Loucy (cell line): ENCODE results near the gene IQSEC1.
A peak's percentile ranks its signal among the peaks of the same experiment; 100 is the strongest.

Experiments
- H2AFZ ChIP-seq: fragments of 200-600 bp; sonication (generic); 2 replicates; pipeline ENCODE4 v1.6.0; 2016; ENCODE audit warnings: antibody characterized with exemption, mild to moderate bottlenecking, low read length, moderate library complexity
- H3F3A ChIP-seq: fragments of 200-600 bp; 2 replicates; pipeline ENCODE4 v1.6.0; 2016; ENCODE audit warnings: antibody characterized with exemption, low read depth, mild to moderate bottlenecking
- H3K27me3 ChIP-seq: fragments of 200-600 bp; sonication (generic); 2 replicates; pipeline ENCODE4 v1.6.1; 2014; ENCODE audit warnings: low read length, mild to moderate bottlenecking; ENCODE audit not compliant: insufficient read depth, poor library complexity, severe bottlenecking
- H3K36me3 ChIP-seq: fragments of 200-600 bp; sonication (generic); 2 replicates; pipeline ENCODE4 v1.6.1; 2016; ENCODE audit warnings: low read length; ENCODE audit not compliant: insufficient read depth
- H3K4me1 ChIP-seq: fragments of 200-600 bp; sonication (generic); 2 replicates; pipeline ENCODE4 v1.5.1; 2014; ENCODE audit warnings: low read length, mild to moderate bottlenecking; ENCODE audit not compliant: insufficient read depth, poor library complexity, severe bottlenecking
- H3K4me2 ChIP-seq: fragments of 200-600 bp; sonication (generic); 2 replicates; pipeline ENCODE4 v1.6.0; 2014; ENCODE audit warnings: antibody characterized with exemption, low read length, low read depth, mild to moderate bottlenecking; ENCODE audit not compliant: poor library complexity, severe bottlenecking
- H3K4me3 ChIP-seq: fragments of 200-600 bp; sonication (generic); 2 replicates; pipeline ENCODE4 v1.5.1; 2014; ENCODE audit warnings: low read length, mild to moderate bottlenecking, mixed read lengths; ENCODE audit not compliant: poor library complexity, severe bottlenecking
- H3K79me2 ChIP-seq: fragments of 200-600 bp; sonication (generic); 2 replicates; pipeline ENCODE4 v1.6.1; 2014; ENCODE audit warnings: low read length; ENCODE audit not compliant: insufficient read depth
- H3K9ac ChIP-seq: fragments of 200-600 bp; sonication (generic); 2 replicates; pipeline ENCODE4 v1.6.0; 2014; ENCODE audit warnings: mild to moderate bottlenecking, low read depth, low read length, moderate library complexity; ENCODE audit not compliant: poor library complexity, severe bottlenecking
- H3K9me2 ChIP-seq: fragments of 200-600 bp; sonication (generic); replicated peaks from 2 replicates; pipeline ENCODE4 v1.6.1; 2016; ENCODE audit warnings: low read depth, low read length, mixed read lengths
- H3K9me3 ChIP-seq: fragments of 200-600 bp; sonication (generic); 2 replicates; pipeline ENCODE4 v1.6.1; 2014; ENCODE audit warnings: mild to moderate bottlenecking, antibody characterized with exemption, low read length, low read depth; ENCODE audit not compliant: insufficient read depth
- H4K20me1 ChIP-seq: fragments of 200-600 bp; sonication (generic); 2 replicates; pipeline ENCODE4 v1.6.0; 2014; ENCODE audit warnings: antibody characterized with exemption, low read length, mild to moderate bottlenecking; ENCODE audit not compliant: insufficient read depth, poor library complexity, severe bottlenecking
- EZH2phosphoT487 ChIP-seq: fragments of 200-600 bp; IDR thresholded peaks from 2 replicates; pipeline ENCODE4 v1.6.1; 2018; ENCODE audit warnings: antibody characterized with exemption, mild to moderate bottlenecking, moderate library complexity, borderline replicate concordance
- TF ChIP-seq, protein P1 (sequence below): fragments of 200-600 bp; sonication (generic); conservative IDR thresholded peaks from 2 replicates; pipeline ENCODE4 v1.5.1; 2014; ENCODE audit warnings: mild to moderate bottlenecking, antibody characterized with exemption, low read length

IQSEC1 gene

DNA sequence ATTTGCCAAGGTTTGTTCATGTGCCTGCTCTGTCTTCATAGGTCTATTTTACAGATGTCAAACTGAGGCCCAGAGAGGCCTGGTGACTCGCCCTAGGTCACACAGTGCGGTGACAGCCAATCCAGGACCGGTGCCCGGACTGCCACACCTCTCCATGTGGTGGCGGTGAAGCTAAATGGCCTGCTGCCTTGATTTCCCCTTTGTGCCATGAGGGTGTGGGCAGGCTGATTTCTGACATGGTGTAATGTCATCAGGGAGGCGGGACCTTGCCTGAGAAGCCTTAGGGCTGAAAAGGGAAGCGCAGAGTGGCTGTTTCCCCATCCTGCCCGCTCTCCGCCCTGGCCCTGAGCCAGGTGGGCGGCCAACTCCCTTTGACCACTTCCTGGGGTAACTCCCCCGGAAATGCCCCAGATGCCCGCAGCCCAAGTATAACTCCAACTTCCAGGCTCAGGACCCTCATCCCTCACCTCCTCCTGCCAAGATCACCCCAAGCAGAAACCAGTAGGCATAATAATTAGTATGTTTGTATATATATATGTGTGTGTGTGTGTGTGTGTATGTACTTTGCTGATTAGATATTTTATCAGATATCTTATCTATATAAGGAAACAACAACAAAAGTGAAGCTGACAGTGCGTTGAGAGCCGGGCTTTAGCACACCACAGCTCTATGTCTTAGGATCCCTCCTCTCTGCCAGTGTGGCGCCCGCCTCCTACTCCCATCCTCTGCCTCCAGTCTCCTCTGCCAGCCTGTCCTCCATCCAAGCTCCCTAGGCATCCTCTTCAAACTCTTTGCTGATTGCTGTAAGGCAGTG is 63.9 kb downstream of the IQSEC1 start:
- peaks cover 69% of the 10 kb centered on the region for H3K4me1 ChIP-seq

DNA sequence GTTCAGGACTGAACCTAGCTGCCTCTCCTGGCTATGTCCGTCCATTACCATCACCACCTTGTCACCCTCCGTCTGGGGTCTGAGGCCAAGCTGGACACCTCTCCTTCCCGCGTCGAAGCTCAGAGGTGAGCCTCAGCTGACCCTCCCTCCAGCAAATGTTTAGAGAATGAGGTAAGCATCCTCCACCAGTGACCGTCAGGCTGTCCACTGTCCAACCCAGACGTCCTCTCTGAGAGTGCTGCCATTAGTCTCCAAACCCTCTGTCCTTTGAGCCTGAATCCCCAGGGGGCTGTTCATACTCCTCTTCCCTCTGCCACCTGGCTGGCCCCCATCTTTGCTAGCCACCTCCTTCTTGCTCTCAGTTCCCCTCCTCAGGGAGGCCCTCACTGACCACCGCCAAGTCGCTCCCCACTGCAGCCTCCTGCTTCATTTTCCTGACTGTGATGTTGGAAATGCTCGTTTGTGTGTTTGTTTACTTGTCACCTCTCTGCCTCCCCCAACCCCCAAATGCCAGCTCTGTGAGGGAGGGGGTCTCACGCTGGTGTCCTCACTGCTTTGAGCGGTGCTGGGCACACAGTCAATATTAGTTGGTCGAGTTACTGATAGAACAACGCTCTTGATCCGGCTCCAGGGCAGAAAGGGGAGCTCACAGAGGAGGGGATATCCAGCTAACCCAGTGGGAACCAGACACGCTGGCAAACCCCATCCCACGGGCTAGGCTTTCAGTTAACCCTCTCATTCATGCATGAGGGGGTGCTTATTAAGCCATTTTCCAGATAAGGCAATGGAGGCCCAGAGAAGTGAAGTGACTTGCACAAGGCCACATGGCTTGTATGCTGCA is 64.9 kb downstream of the IQSEC1 start:
- Histone ChIP-seq H3K79me2 (peaks cover 98% of the 10 kb centered on the region), H3K4me3 (no peak overlapping the region), H3K4me1 (peaks cover 61% of the 10 kb centered on the region), H3K9me3 (no peaks in the 10 kb centered on the region), H2AFZ (no peak overlapping the region), H3F3A (0 out of 2 replicates have a peak, but pooled peaks cover 3% of the 10 kb centered on the region), H3K36me3 (no peaks in the 10 kb centered on the region), H3K27me3 (no peaks in the 10 kb centered on the region), H3K9me2 (no peaks in the 10 kb centered on the region), H4K20me1 (peaks cover 23% of the 10 kb centered on the region), H3K4me2 (no peak overlapping the region), H3K9ac (no peak overlapping the region)
- TF ChIP-seq, protein P1, sequence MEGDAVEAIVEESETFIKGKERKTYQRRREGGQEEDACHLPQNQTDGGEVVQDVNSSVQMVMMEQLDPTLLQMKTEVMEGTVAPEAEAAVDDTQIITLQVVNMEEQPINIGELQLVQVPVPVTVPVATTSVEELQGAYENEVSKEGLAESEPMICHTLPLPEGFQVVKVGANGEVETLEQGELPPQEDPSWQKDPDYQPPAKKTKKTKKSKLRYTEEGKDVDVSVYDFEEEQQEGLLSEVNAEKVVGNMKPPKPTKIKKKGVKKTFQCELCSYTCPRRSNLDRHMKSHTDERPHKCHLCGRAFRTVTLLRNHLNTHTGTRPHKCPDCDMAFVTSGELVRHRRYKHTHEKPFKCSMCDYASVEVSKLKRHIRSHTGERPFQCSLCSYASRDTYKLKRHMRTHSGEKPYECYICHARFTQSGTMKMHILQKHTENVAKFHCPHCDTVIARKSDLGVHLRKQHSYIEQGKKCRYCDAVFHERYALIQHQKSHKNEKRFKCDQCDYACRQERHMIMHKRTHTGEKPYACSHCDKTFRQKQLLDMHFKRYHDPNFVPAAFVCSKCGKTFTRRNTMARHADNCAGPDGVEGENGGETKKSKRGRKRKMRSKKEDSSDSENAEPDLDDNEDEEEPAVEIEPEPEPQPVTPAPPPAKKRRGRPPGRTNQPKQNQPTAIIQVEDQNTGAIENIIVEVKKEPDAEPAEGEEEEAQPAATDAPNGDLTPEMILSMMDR: no peak
- no peak for TF ChIP-seq EZH2phosphoT487

More for the DNA sequence above, 63.9 kb downstream of the IQSEC1 start:
- Histone ChIP-seq H3K9ac (peak overlapping the region; percentile 9), H4K20me1 (peaks cover 22% of the 10 kb centered on the region), H3K36me3 (no peaks in the 10 kb centered on the region), H3K27me3 (no peaks in the 10 kb centered on the region), H2AFZ (no peak overlapping the region), H3K79me2 (peaks cover 100% of the 10 kb centered on the region), H3K9me3 (no peaks in the 10 kb centered on the region), H3K9me2 (no peaks in the 10 kb centered on the region), H3K4me2 (peak overlapping the region; percentile 89), H3F3A (0 out of 2 replicates have a peak, but pooled peaks cover 3% of the 10 kb centered on the region), H3K4me3 (no peak overlapping the region)
- TF ChIP-seq EZH2phosphoT487: no peak
- TF ChIP-seq, protein P1: no peak

- 0 out of 2 replicates have a peak, but pooled peaks cover 3% of the 10 kb centered on the region for H3F3A ChIP-seq
- H2AFZ ChIP-seq: no peak overlapping the region
- H3K36me3 ChIP-seq: no peaks in the 10 kb centered on the region
- H3K4me3 ChIP-seq: no peak overlapping the region
- H4K20me1 ChIP-seq: peaks cover 33% of the 10 kb centered on the region
- no peak overlapping the region for H3K4me2 ChIP-seq
- no peaks in the 10 kb centered on the region for H3K27me3 ChIP-seq
- H3K4me1 ChIP-seq: peaks cover 62% of the 10 kb centered on the region
- peaks cover 98% of the 10 kb centered on the region for H3K79me2 ChIP-seq
- H3K9me3 ChIP-seq: no peaks in the 10 kb centered on the region
- no peaks in the 10 kb centered on the region for H3K9me2 ChIP-seq
- no peak overlapping the region for H3K9ac ChIP-seq
- TF ChIP-seq EZH2phosphoT487: no peak
- TF ChIP-seq, protein P1: no peak
Observed at GRCh38 chr3:13007251-13007941, 65.8 kb downstream of the IQSEC1 start.
